ENCODE results near the gene LANCL3.

Gene LANCL3

DNA sequence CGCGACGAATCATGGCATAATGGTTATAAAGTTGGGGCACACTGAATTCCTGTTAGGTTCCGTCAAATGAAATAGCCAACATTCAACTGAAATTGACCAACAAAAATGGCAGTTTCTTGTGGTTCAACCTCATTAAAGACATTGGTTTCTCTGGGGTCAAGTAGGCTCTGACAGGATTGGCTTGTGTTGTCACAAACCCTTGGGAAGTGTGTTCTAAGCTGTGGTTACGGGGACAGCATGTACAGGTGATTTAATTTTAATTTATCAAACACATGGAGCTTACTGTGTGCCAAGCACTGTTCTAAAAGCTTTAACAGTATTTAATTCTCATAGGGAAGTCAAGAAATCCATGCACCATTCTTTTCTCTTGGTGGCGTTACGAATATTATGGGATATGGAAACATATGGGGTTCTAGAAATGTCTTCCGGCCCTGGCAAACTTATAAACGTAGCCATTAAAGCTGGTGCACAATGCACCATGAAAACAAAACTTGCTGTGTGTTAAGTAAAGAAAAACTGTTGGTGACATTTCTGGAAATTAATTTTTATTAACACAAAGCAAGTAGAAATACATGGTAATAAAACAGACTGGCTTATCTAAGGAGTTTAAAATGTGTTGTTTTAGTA lies 115.0 kb downstream of the LANCL3 start:
- peak overlapping the region; percentile 81 for H3K4me2 ChIP-seq (ENCODE audit: low read depth, low read length, poor library complexity, severe bottlenecking)
- peak overlapping the region; percentile 99 for H3K9ac ChIP-seq (ENCODE audit: low read depth, low read length, poor library complexity, severe bottlenecking)

DNA sequence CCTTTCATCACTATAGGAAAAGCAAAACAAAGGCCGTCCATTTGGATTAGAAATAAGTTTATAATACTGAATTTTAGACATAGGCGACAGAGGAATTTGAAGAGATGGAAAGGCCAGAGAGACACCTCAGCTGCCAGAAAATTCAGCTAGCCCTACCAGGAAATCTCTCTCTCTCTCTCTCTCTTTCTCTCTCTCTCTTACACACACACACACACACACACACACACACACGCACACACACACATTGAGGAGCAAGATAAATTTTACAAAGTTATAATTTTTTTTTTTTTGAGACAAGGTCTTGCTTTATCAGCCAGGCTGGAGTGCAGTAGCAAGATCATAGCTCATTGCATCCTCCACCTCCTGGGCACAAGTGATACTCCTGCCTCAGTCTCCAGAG lies 115.5 kb downstream of the LANCL3 start:
- no peaks in the 10 kb centered on the region for H4K20me1 ChIP-seq (ENCODE audit: insufficient read depth, low read length, poor library complexity, severe bottlenecking)
- H2AFZ ChIP-seq (ENCODE audit: low read length), result no peak overlapping the region
- no peaks in the 10 kb centered on the region for H3F3A ChIP-seq (ENCODE audit: low read depth)
- H3K27me3 ChIP-seq (ENCODE audit: insufficient read depth, low read length, poor library complexity, severe bottlenecking), result no peaks in the 10 kb centered on the region
- no peak for TF ChIP-seq EZH2phosphoT487 (IDR thresholded peaks at IDR 0.05; ENCODE audit: borderline replicate concordance)
- TF ChIP-seq, protein P1, sequence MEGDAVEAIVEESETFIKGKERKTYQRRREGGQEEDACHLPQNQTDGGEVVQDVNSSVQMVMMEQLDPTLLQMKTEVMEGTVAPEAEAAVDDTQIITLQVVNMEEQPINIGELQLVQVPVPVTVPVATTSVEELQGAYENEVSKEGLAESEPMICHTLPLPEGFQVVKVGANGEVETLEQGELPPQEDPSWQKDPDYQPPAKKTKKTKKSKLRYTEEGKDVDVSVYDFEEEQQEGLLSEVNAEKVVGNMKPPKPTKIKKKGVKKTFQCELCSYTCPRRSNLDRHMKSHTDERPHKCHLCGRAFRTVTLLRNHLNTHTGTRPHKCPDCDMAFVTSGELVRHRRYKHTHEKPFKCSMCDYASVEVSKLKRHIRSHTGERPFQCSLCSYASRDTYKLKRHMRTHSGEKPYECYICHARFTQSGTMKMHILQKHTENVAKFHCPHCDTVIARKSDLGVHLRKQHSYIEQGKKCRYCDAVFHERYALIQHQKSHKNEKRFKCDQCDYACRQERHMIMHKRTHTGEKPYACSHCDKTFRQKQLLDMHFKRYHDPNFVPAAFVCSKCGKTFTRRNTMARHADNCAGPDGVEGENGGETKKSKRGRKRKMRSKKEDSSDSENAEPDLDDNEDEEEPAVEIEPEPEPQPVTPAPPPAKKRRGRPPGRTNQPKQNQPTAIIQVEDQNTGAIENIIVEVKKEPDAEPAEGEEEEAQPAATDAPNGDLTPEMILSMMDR (conservative IDR thresholded peaks at IDR 0.05; ENCODE audit: low read length), result no peak
- no peaks in the 10 kb centered on the region for H3K9me2 ChIP-seq (replicated peaks; ENCODE audit: low read depth, low read length)
- no peaks in the 10 kb centered on the region for H3K9me3 ChIP-seq (ENCODE audit: insufficient read depth, low read depth, low read length)
- peak overlapping the region; percentile 81 for H3K4me2 ChIP-seq (ENCODE audit: low read depth, low read length, poor library complexity, severe bottlenecking)
- peak overlapping the region; percentile 99 for H3K4me3 ChIP-seq (ENCODE audit: low read length, poor library complexity, severe bottlenecking)
- H3K9ac ChIP-seq (ENCODE audit: low read depth, low read length, poor library complexity, severe bottlenecking), result peak overlapping the region; percentile 99
- H3K79me2 ChIP-seq (ENCODE audit: insufficient read depth, low read length), result peaks cover 57% of the 10 kb centered on the region
- H3K4me1 ChIP-seq (ENCODE audit: insufficient read depth, low read length, poor library complexity, severe bottlenecking), result peaks cover 31% of the 10 kb centered on the region
- H3K36me3 ChIP-seq (ENCODE audit: insufficient read depth, low read length), result no peaks in the 10 kb centered on the region

More for the DNA sequence above, 115.0 kb downstream of the LANCL3 start:
- Histone ChIP-seq H3K9me2 (replicated peaks; ENCODE audit: low read depth, low read length) (no peaks in the 10 kb centered on the region), H2AFZ (ENCODE audit: low read length) (peak overlapping the region; percentile 86), H3K9me3 (ENCODE audit: insufficient read depth, low read depth, low read length) (no peaks in the 10 kb centered on the region), H3K4me3 (ENCODE audit: low read length, poor library complexity, severe bottlenecking) (peak overlapping the region; percentile 99), H3F3A (ENCODE audit: low read depth) (no peaks in the 10 kb centered on the region), H3K79me2 (ENCODE audit: insufficient read depth, low read length) (peaks cover 52% of the 10 kb centered on the region), H3K27me3 (ENCODE audit: insufficient read depth, low read length, poor library complexity, severe bottlenecking) (no peaks in the 10 kb centered on the region), H3K4me1 (ENCODE audit: insufficient read depth, low read length, poor library complexity, severe bottlenecking) (peaks cover 31% of the 10 kb centered on the region), H4K20me1 (ENCODE audit: insufficient read depth, low read length, poor library complexity, severe bottlenecking) (no peaks in the 10 kb centered on the region), H3K36me3 (ENCODE audit: insufficient read depth, low read length) (no peaks in the 10 kb centered on the region)
- TF ChIP-seq, protein P1 (conservative IDR thresholded peaks at IDR 0.05; ENCODE audit: low read length), result no peak
- TF ChIP-seq EZH2phosphoT487 (IDR thresholded peaks at IDR 0.05; ENCODE audit: borderline replicate concordance), result no peak

DNA sequence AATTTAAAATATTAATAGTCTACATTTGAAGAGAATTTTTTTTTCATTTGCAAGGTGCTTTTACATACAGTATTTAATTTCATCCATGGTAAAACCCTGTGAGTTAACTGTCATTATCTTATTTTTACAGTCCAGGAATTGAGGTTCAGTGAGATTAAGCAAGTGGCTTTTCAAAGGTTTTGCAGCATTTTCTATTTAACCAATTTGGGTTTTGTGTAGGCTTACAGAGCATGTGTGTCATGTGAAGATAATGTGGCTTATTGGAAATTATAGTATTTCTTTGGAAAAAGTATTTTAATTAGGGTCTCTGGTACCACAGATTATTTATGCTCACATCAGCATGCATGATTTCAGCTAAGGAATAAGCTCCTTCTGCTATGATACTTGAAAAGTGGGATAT lies 118.7 kb downstream of the LANCL3 start:
- Histone ChIP-seq H3F3A (ENCODE audit: low read depth) (no peaks in the 10 kb centered on the region), H3K9me3 (ENCODE audit: insufficient read depth, low read depth, low read length) (no peaks in the 10 kb centered on the region), H2AFZ (ENCODE audit: low read length) (no peak overlapping the region), H4K20me1 (ENCODE audit: insufficient read depth, low read length, poor library complexity, severe bottlenecking) (no peaks in the 10 kb centered on the region), H3K9ac (ENCODE audit: low read depth, low read length, poor library complexity, severe bottlenecking) (peak overlapping the region; percentile 59), H3K79me2 (ENCODE audit: insufficient read depth, low read length) (peaks cover 71% of the 10 kb centered on the region), H3K4me3 (ENCODE audit: low read length, poor library complexity, severe bottlenecking) (peak overlapping the region; percentile 66), H3K36me3 (ENCODE audit: insufficient read depth, low read length) (0 out of 2 replicates have a peak, but pooled peaks cover 4% of the 10 kb centered on the region), H3K9me2 (replicated peaks; ENCODE audit: low read depth, low read length) (no peaks in the 10 kb centered on the region), H3K4me1 (ENCODE audit: insufficient read depth, low read length, poor library complexity, severe bottlenecking) (peaks cover 28% of the 10 kb centered on the region), H3K4me2 (ENCODE audit: low read depth, low read length, poor library complexity, severe bottlenecking) (peak overlapping the region; percentile 81), H3K27me3 (ENCODE audit: insufficient read depth, low read length, poor library complexity, severe bottlenecking) (no peaks in the 10 kb centered on the region)
- no peak for TF ChIP-seq EZH2phosphoT487 (IDR thresholded peaks at IDR 0.05; ENCODE audit: borderline replicate concordance)
- TF ChIP-seq, protein P1 (conservative IDR thresholded peaks at IDR 0.05; ENCODE audit: low read length), result no peak
